Right hindlimb (tissue), 1 donor: ENCODE results near the gene EFR3B.
A peak's percentile ranks its signal among the peaks of the same experiment; 100 is the strongest.

Experiments
- DNase-seq: peaks from one replicate; pipeline ENCODE4 v3.0.0-alpha.2; 2018

The EFR3B gene

GRCh38 chr2:25197336-25198208 is 155.7 kb downstream of the EFR3B start:
- peak; percentile 51 for DNase-seq

DNA sequence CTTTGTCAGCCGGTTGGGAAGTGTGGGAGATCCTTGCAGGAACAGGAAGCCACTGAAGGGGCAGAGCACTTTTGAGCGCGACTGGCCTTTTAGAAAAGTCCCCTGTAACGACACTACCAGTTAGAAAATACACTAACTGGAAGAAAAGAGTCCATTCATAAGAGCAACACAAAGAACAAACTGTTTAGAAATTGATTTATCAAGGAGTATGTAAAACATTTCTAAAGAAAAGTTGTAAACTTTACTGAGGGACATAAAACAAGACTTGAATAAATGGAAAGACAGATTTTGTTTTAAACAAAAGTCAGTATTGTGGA is 156.3 kb downstream of the EFR3B start:
- no peak for DNase-seq

GRCh38 chr2:25198576-25198975 is 156.7 kb downstream of the EFR3B start:
- no peak for DNase-seq

DNA sequence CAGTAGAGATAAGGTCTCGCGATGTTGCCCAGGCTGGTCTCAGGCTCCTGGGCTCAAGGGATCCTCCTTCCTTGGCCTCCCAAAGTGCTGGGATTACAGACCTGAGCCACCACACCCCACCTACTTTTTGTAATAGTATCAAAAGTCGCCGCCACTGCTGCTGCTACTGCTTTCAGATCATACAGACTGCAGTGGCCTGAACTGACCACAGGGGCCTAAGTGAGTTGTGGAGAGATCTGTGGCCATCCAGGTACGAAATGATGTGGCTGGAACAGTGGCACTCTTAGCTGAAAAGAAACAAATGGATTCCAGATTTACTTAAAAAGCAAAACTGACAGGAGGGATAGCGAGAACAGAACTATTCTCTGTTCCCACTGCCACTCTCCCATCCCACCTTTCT is 159.4 kb downstream of the EFR3B start:
- DNase-seq: no peak

DNA sequence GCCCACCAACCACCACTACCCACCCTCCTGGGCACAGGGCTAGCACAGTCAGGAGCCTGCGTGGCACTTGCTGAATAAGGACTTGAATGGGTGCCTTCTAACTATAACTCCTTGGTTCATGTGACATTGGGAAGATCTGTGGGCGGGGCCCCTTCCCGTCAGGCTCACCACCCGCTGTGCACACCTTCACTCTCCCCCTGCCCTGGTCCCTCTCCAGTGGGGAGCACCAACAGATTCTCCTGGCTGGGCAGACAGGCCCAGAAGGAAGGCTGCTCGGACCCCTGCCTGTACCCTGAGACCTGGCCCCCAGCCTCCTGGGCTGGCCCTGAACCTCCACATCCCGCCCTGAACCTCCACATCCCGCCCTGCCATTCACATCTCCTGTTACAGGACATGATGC is 159.9 kb downstream of the EFR3B start:
- DNase-seq: no peak

DNA sequence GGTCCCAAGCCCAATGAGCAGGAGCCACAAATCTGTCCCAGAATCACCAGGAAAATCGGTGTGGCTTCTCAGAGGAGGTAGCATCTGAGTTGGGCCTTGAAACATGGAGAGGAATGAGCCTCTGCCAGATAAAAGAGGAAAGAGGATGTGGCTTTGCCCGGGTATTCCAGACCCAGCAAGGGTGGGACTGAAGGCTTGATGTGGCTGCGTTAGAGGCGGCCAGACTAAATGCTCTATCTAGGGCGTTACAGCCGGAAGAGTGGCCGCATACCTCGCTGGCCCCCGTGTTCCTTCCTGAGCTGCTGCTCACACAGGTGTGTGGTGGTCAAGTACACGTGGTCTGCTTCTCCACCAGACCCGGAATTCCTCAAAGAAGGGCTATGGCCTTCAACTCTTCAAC is 160.4 kb downstream of the EFR3B start:
- DNase-seq: no peak

DNA sequence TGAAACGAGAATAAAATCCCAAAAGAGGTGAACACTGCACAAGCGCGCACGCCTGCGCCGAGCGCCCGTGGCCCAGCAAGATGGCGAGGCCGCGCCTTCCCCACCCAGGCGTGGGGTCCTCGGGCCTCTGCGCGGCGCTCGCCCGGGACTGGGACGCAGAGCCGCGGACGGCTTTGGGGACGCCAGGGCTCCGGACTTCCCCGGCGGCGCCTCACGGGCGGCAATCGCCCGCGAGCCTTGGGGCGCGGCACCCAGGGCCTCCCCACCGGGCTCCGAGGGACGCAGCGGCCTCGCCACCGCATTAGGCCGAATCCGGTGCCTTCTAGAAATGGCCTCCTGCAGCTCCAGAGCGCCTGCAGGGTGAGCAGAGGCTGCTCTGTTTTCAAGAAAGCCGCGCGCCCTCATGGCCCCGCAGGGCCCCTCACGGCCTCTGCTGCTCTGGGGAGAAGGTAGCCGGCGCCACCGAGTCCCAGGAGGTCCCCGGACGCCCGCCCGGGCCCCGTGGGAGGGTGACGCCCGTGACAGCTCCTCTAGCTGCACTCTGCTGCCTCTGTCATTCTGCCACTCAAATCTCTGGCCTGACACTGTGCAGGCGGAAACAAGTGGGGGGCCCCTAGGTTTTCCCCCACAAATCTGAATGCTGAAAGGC is 162.4 kb downstream of the EFR3B start:
- peak; percentile 42 for DNase-seq

DNA sequence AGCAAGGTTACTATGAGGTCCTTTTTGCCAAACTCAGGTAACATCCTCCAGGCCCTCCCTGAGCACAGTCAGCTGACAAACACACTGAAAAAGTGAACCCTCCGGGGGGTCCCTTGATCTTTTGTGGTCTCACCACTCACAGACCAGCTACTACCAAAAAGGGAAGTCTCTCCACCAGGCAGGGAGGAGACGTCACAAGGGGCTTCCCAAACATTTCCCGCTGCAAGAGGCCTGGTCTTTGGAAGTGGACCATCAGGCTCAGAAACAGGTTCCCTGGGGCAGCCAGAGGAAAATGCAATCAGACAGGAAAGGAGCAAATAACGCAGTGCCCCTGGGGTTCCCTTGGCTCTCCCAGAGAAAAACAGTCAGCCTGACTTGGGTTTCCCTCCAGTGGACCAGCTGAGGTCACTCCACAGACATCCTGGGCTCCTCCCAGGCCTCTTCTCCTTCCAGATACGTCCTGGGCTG is 165.2 kb downstream of the EFR3B start:
- no peak for DNase-seq
